SKM-1 (cell line): Measurements from ENCODE around the gene CAMTA1.
"Not testable (repeated sequence)": the region's sequence is repeated elsewhere in the genome, so short reads cannot be mapped to it uniquely, and the experiment has no call there.

Experiments used
- DNase-seq: peaks from one replicate; lab custom pipeline; 2025; ENCODE audit not compliant: unreplicated experiment; lab: John Stamatoyannopoulos, UW

Gene CAMTA1

GRCh38 chr1:6803357-6803756 is 18.1 kb downstream of the CAMTA1 start:
- DNase-seq, result no peak

DNA sequence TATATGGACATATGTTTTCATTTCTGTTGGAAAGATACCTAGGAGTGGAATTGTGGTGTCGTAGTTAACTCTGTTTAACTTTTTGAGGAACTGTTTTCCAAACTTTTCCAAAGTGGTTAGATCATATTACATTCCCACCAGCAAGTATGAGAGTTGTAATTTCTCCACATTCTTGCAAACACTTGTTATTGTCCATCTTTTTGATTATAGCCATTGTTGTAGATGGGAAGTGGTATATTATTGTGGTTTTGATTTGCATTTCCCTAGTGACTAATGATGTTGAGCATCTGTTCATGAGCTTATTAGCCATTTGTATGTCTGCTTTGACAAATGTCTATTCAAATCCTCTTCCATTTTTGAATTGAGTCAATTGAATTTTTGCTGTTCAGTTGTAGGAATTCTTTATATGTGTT is 19.8 kb downstream of the CAMTA1 start:
- no peak for DNase-seq

DNA sequence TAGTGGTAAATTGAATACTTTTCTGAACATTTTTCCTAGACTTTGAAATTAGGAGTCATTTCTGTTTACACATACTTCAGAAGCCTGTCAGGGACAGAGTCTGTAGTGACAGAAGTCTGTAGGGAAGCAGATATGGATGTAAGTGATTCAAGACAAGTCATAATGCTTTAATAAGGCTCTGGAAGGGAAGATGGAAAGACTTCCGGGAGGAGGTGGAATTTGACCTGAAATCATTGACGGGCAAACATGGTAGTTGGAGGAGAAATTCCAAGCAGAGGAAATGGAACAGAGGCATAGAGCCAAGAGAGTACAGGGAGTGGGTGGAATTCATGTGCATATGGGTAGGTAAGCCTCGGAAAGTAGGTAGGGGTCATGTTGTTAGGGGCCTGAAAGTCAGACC is 22.5 kb downstream of the CAMTA1 start:
- no peak for DNase-seq

DNA sequence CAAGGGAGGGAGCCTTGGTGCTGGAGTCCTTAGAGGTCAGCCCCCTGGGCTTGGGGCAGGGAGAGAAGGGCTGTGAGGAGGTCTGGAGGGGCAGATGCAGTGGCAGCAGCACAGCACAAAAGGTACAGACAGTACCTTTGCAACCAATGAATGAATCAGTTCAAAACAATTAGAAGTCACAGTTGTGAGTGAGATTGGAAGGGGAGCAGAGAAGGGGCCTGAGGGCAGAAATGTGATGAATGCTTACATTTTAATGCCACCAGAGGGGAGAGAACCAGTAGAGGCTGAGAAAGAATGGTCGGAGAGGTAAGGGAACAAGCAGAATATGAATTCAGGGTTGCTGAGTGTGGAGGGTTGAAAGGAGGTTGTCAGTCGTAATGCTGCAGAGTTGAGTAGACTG is 24.2 kb downstream of the CAMTA1 start:
- no peak for DNase-seq

DNA sequence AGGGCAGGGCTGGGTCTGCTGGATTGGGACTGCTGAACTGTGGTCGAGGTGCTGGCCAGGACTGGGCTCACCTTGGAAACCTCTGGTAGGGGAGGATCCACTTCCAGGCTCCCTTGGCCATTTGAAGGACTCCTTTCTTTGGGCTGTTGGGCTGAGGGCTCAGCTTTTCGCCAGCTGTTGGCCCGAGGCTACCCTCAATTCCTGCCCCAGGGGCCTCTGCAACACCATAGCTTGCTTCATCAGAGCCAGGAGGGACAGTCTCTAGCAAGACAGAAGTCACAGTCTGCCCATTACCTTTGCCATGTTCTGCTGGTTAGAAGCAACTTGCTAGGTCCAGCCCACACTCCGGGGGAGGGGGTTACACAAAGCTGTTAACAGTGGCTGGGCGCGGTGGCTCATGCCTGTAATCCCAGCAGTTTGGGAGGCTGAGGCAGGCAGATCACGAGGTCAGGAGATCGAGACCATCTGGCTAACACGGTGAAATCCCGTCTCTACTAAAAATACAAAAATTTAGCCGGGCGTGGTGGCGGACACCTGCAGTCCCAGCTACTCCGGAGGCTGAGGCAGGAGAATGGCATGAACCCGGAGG is 25.0 kb downstream of the CAMTA1 start:
- DNase-seq, result not testable (repeated sequence)

- no peak for DNase-seq
These were observed 26.3 kb downstream of the CAMTA1 start for GRCh38 chr1:6811583-6811982.

DNA sequence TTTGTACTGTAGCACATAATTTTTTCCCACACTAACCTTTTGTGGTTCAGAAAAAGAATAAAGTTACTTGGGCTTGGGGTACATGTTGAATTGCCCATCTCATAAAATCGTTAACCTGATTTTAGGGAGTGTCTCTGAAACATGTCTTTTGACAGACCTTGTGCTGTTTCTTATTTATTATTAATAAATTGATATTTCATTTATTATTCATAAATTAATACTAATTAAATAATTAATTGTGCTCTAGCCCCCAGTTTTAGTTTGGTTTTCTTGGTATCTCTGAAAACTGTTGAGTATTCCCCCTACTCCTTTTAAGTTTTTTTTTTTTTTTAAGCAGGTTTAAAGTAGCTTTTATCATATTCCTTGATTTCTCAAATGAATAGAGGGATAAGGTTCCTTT is 27.9 kb downstream of the CAMTA1 start:
- no peak for DNase-seq

- DNase-seq, result no peak
These were observed 30.5 kb downstream of the CAMTA1 start for GRCh38 chr1:6815726-6816125.

GRCh38 chr1:6819246-6820040 is 34.2 kb downstream of the CAMTA1 start:
- no peak for DNase-seq

DNA sequence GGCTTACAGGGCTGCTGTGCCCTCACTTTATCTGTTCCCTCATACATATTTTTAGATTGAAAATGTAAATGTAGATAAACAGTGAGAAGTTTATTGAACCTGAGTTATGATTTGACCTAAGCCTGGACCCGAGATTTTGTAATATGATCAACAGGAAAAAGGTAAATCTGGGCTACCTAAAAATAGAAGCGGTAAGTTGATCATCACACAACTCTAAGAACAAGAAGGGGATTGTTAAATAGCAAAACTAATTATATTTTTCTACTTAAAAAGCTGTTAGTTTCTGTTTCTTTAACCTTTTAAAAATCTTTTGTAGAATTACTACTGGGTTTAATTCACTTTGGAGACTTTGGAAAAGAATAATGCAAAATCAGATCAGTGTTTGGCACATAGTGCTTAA is 35.6 kb downstream of the CAMTA1 start:
- no peak for DNase-seq

DNA sequence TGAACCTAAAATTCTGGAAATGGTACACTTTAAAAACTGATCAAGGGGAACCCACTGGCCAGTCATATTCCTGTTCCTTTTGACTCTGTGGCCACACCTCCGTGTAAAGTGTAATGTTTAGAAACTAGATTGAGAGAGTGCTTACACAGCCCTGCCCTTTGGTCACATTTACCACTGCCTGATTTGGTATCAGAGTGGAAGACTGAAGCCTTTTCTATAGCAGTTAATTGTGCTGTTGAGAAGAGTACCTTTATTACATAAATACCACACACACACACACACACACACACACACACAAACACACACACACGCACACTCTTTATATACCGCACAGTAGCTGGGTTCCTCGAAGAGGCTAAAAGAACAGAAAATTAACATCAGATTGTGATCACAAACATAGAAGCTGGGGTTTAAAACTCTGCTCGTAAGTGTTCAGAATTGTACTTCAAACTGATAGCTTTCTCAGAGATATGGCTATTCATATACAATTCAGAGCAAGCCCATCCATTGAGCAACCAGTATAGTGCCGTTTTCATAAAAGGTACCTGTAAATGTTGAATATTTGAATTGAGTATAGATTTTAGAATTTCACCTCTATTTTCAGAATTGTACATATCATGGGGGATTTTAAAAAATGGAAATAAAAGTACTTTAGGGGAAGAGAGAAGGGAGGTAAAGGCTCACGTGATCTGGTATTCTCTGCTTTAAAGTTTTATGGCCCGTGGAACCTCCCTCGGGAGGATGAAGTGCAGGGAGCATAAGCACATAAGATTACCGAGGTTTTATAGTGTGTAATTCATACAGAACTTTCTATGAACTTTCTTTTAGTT is 37.5 kb downstream of the CAMTA1 start:
- no peak for DNase-seq

DNA sequence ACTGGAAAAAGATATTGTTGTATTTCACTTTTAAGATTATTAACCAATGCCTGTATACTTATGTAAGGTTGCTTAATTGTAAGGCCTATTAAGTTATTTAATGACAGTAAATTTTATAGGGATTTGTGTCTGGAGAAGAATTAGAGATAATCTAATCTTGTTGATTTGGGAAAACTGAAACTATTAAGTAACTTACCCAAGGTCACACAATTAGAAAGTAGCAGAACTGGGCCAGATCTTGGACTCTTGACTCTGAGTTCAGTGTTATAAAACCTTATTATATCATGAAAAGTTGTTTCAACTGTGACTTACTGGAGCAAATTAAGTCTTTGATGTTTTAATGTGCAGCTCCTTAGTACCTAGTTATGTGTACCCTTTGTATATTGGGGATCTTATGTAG is 38.5 kb downstream of the CAMTA1 start:
- no peak for DNase-seq

DNA sequence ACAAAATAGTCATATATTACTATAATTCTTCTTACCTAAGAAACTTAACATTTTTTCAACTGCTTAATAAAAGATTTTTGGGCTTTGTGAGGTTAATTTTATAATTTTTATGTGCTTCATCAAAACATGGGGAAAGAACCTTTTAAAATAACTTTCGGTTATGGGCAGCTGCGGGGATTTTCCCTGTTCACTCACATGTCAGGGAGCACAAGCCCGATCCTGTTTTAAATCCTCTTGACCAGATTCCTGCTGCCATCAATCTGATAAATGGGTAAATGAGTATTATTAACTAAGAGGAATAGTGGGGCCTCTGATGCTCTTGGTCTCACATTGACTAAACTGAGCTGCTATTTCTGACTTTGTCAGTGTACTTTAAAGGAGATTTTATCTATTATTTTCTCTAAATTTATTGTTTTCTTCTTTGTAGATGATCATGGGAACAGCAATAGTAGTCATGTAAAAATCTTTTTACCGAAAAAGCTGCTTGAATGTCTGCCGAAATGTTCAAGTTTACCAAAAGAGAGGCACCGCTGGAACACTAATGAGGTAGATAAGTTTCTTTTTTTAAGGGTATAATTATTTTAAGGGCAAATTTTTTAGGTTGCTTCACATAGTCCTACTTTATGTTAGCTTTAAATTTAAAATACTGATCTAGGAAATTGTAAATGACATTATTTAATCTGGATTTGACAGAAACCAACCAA is 39.6 kb downstream of the CAMTA1 start:
- no peak for DNase-seq

DNA sequence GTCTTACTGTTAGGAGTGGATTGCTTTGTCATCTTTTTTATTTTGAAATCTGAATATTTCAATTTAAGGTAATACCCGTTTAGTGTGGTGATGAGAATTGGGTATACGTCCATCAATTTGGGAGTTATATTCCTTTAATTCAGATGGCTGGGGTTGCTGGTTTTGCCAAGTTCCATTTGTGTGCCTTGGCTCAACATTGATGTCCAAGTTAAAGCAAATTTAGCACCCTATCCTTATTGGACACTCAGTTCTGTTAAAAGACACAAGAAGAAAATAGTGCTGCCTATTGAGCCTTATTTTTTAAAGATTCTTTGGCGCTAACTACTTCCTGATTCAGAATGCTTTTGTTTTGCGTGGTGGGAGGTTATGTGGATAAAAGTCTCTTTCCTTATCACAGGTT is 40.6 kb downstream of the CAMTA1 start:
- DNase-seq, result no peak

DNA sequence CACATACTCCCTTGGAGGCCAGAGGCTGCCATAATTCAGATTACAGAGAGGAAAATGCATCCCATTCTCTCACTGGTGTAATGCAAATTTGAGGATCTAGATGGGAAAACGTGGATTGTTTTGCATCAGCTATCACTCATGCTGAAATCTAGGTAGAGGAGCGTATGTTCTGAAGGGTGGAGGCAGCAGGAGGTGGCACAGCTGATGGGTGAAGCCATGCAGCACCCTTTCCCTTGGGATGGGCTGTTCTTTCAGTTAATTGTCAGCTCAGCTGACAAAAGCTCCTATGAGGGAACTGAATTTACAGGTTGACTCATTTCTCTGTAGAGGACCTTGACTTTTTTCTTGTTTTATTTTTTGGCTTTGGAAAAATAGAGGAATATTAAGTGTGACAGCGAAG is 41.8 kb downstream of the CAMTA1 start:
- no peak for DNase-seq

- DNase-seq, result no peak
These were observed 42.4 kb downstream of the CAMTA1 start for GRCh38 chr1:6827630-6828165.

DNA sequence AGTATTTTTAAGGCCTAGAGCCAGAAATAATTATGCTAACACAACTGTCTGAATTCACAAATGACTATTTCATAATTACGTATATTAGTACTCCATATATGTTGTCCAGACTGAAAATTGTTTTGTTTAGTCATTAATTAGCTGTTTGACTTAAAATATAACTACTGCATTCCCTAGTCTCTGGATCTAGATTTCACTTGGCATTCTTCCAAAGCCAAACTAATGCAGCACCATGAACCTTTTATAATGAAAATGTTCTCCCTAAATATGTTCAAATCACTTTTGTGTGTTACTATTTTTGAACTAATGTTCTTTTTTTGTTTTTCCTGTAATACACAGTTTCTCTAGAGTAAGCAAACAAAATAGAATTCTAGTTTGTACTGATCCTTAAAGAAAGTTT is 46.1 kb downstream of the CAMTA1 start:
- no peak for DNase-seq

DNA sequence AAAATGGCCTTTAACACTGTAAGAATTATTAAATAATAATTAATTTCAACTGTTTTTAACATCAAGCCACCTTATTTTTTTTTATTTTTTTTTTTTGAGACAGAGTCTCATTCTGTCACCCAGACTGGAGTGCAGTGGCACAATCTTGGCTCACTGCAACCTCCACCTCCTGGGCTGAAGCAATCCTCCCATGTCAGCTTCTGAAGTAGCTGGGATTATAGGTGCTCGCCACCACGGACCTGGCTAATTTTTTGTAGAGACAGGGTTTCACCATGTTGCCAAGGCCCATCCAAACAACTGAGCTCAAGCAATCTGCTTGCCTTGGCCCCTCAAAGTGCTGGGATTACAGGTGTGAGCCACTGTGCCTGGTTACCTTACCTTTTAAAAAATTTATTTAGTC is 46.8 kb downstream of the CAMTA1 start:
- DNase-seq, result not testable (repeated sequence)

DNA sequence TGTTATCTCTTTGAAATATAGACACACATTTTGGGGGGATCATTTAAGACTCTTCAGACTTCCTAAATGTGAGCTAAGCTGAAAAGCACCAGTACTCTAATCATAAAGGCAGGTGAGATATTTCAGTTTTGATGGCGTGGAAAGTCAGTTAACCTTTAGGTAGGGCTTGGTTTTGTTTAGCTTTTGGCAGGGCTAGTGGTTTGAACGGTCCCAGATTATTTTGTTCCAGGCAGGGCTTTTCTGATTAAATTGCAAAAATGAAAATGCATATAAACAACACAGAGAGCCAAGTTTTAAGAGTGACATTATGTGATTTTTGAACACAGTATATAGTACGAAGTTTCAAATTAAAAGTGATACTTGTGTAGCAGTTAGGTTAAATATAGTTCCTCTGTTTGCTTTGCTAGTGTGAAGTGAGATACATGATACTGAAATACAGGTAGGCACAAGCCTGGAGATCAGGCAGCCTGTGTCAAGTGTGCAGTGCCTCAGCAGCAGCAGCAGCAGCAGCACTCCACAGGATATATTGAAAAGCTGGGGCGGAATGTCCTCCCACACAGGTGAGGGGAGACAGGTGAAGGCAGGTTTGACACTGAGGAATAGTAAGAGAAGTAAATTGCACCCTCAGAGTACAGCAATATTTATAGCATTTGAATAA is 47.4 kb downstream of the CAMTA1 start:
- DNase-seq, result no peak

GRCh38 chr1:6833804-6834203 is 48.5 kb downstream of the CAMTA1 start:
- no peak for DNase-seq

- DNase-seq, result no peak
These were observed 49.1 kb downstream of the CAMTA1 start for GRCh38 chr1:6834366-6834765.
